ENCODE data around the gene SPAG9.

The SPAG9 gene

GRCh38 chr17:50989149-50989548, 131.5 kb downstream of the SPAG9 start:
- no peak for DNase-seq (ENCODE audit: low read depth in 3 of 3, low spot score in 1 of 3)

DNA sequence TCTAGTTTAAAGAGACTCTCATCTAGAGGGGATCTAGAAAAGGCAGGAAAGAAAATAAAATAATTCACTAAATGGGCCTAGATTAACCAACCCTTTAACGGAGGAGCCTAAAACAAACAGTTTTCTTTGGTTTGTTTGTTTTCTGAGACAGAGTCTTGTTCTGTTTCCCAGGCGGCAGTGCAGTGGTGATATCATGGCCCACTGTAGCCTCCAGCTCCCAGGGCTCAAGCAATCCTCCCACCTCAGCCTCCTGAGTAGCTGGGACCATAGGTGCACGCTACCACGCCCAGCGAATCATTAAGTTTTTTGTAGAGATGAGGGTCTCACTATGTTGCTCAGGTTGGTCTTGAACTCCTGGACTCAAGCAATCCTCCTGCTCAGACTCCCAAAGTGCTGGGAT, 132.2 kb downstream of the SPAG9 start:
- DNase-seq (ENCODE audit: low read depth in 3 of 3, low spot score in 1 of 3), result no peak

- no peak for DNase-seq (ENCODE audit: low read depth in 3 of 3, low spot score in 1 of 3)
Measured at GRCh38 chr17:50986989-50987660, 133.5 kb downstream of the SPAG9 start.

GRCh38 chr17:50981279-50981678, 139.4 kb downstream of the SPAG9 start:
- DNase-seq (ENCODE audit: low read depth in 3 of 3, low spot score in 1 of 3), result no peak

GRCh38 chr17:50979524-50979927, 141.1 kb downstream of the SPAG9 start:
- no peak for DNase-seq (ENCODE audit: low read depth in 3 of 3, low spot score in 1 of 3)

GRCh38 chr17:50977487-50978159, 143.0 kb downstream of the SPAG9 start:
- DNase-seq (ENCODE audit: low read depth in 3 of 3, low spot score in 1 of 3), result no peak

- DNase-seq (ENCODE audit: low read depth in 3 of 3, low spot score in 1 of 3), result no peak
Measured at GRCh38 chr17:50976951-50977472, 143.7 kb downstream of the SPAG9 start.

GRCh38 chr17:50973557-50974494, 146.8 kb downstream of the SPAG9 start:
- DNase-seq (ENCODE audit: low read depth in 3 of 3, low spot score in 1 of 3), result no peak

DNA sequence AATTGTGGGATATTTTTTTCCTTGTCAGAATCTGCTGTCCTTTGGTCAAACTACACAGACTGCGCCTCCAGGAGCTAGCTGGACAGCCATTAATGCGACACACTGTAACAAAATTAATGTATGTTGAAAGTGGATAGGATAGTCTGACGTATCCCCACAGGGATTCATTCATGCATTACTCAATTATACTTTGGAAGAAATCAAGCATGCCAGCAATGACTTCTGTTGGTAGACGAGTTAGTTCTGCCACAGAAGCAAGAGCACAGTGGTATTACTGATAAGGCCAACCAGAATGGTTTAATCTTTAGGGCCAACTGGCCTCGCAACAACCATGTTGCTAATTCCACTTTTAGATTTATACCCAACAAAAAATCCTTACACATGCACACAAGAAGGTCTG, 148.1 kb downstream of the SPAG9 start:
- no peak for DNase-seq (ENCODE audit: low read depth in 3 of 3, low spot score in 1 of 3)

DNA sequence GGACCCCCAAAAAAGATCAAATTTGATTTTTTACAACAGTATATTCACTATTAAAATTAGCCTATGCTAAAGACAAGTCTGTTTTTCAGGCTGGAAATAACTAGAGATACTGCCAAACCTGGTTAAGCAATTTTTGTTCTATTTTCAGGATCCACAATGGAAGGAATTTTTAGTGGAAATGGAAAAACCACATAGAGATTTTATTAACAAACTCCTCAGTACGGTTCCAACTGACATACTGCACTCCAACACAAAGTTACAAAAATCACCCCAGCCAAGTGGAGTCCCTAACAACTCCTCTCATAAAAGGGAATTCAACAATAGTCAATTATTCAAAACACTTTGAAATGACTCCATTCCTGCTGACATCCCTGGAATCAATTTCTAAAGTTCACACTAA, 152.9 kb downstream of the SPAG9 start:
- DNase-seq (ENCODE audit: low read depth in 3 of 3, low spot score in 1 of 3), result no peak

- no peak for DNase-seq (ENCODE audit: low read depth in 3 of 3, low spot score in 1 of 3)
Measured at GRCh38 chr17:50966163-50966666, 154.5 kb downstream of the SPAG9 start.

GRCh38 chr17:50963139-50963538, 157.5 kb downstream of the SPAG9 start:
- no peak for DNase-seq (ENCODE audit: low read depth in 3 of 3, low spot score in 1 of 3)

DNA sequence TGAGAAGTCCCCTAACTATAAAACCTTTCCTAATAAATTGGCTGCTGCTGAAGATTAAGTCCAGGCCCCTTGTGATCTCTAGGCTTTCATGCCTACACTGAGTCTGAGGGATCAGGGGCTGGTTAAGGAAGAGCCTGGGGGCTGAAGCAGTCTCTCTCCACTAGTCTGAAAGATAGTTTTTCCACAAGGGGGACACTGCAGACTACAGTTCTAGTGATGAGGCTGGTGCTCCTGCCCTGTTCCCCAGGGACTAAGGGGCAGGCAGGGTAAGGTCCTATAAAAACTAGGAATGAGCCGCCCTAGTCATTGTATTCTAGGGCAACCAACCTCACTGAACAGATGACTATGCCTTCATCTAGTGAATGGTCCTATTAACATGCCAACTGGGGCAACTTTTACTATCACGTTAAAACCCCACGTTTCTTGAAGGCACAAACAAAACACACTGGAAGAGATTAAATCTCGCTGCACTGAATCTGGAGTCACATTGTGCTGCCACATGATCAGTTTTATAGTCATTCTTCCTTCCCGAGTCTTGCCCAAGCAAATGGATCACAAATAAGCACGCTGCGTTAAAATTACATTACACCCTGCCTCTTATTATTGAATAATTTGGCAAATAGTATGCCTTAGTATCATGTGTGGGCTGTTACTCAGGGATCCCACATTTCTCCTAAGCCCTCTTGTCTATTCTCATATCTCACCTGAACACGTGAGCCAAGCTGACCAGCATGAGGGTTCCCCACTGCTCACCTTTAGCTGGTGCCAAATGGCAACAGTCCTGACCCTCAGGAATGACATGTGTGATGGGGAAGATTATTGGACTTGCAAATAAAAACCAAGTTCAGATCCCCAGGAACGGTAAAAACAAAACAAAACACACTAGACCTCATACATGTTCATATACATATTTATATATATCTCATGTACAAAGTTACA, 159.1 kb downstream of the SPAG9 start:
- DNase-seq (ENCODE audit: low read depth in 3 of 3, low spot score in 1 of 3), result no peak

- DNase-seq (ENCODE audit: low read depth in 3 of 3, low spot score in 1 of 3), result no peak
Measured at GRCh38 chr17:50959341-50959740, 161.3 kb downstream of the SPAG9 start.

DNA sequence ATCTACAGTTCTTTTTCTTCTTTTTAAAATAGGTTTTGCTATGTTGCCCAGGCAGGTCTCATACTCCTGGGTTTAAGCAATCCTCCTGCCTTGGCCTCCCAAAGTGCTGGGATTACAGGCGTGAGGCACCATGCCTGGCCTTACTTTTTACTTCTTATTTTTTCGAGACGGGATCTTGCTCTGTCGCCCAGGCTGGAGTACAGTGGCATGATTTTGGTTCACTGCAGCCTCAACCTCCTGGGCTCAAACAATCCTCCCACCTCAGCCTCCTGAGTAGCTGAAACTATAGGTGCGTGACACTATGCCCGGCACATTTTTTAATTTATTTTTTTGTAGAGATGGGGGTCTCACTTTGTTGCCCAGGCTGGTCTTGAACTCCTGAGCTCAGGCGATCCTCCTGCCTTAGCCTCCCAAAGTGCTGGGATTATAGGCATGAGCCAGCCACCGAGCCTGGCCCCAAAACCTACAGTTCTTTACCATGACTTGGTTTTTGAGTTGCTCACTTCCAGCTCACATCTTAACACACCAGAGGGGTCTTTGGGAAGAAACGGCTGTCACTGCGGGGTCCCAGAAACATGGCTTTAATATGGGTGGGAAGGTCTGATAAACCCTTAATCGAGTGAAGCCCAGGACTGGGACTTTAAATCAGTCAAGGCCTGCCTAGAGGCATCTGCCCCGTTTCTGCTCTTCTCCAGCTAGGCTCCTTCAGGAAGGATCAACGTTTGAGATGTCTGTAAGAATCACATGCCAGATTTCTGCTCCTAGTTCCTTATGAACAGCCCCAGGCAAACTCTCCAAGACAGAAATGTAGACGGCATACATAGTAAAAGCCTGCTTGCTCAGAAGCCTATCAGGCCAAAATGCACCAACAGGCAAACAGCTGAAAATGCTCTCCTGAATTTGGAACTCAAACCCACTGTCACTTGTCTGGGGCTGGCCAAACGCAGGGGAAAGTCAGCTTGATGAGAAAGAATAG, 162.8 kb downstream of the SPAG9 start:
- DNase-seq (ENCODE audit: low read depth in 3 of 3, low spot score in 1 of 3), result no peak

- DNase-seq (ENCODE audit: low read depth in 3 of 3, low spot score in 1 of 3), result peak; percentile 22 to 47 (median 47)
Measured at GRCh38 chr17:50956750-50957523, 163.7 kb downstream of the SPAG9 start.

GRCh38 chr17:50956409-50956749, 164.3 kb downstream of the SPAG9 start:
- no peak for DNase-seq (ENCODE audit: low read depth in 3 of 3, low spot score in 1 of 3)

DNA sequence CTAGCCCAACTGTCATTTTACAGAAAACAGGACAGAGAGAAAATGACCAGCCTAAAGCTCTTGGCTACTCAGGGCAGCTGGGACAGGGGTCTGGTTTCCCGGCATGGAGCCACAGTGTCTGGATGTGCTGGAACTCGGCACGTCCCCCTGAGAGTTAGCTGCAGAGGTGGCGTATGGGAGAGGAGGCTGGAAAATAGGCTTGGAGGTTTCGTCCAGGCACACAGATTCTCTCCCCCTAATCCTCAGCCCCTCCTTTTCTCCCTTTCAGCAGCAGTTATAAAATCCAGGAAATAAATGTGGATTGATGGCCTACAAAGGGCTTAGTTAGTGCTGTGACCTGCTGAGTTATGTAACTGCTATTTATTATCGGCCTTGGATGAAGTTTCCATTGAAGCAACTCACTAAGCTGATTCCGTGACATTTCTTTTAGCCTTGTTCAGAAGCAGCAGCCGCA, 165.0 kb downstream of the SPAG9 start:
- DNase-seq (ENCODE audit: low read depth in 3 of 3, low spot score in 1 of 3), result no peak

Data from stimulated activated CD4-positive, alpha-beta T cell treated with anti-CD3 and anti-CD28 coated beads, TNF-alpha, amount 100 ng/mL, for 1 hour (primary cell).